GM21423 (cell line): Measurements from ENCODE around the gene SEM1.
A peak's percentile ranks its signal among the peaks of the same experiment; 100 is the strongest.
"Not testable (repeated sequence)": the region's sequence is repeated elsewhere in the genome, so short reads cannot be mapped to it uniquely, and the experiment has no call there.

Experiments used
- ATAC-seq: cut with Tn5 transposase; IDR thresholded peaks from one replicate; pipeline ENCODE4 v1.9.1; 2021; ENCODE audit warnings: mild to moderate bottlenecking, moderate library complexity; ENCODE audit not compliant: unreplicated experiment

Gene SEM1

DNA sequence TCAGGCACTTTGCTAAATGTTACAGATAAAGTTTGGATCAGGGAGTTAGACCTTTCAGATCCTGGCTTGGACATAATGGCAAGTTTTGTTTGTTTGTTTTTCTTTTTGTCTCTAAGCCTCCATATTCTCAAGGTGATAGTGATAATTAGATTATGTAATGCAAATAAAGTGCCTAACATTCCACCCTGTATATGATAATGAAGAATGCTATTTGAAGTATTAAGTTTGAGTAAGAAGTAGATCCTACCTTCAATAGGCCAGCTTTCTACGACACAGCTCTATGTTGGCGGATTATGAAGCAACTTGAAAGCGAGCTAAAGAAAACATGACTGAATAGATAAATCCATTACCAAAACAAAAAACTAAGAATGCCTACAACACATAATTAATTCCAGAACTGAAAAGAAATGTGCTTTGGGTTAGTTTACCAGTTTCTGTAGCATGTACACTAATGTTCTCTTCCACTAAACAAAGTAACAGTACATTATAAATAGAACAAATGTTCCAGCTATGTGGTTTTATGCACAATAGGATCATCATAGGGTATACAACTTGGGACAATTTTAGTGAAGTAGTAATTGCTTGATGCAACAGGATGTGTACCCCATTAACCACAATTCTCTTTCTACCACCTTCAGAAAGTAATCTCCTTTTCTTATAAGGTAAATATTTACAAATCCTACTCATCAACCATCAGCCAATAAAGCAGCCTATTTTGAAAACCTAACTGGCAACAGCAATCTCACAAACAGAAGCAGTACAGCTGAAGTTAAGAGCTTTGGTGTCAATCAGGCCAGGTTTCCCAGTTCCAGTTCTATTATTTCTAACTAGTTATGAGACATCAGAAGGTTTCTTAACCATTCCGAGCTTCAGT lies 1.5 kb downstream of the SEM1 start:
- no peak for ATAC-seq

DNA sequence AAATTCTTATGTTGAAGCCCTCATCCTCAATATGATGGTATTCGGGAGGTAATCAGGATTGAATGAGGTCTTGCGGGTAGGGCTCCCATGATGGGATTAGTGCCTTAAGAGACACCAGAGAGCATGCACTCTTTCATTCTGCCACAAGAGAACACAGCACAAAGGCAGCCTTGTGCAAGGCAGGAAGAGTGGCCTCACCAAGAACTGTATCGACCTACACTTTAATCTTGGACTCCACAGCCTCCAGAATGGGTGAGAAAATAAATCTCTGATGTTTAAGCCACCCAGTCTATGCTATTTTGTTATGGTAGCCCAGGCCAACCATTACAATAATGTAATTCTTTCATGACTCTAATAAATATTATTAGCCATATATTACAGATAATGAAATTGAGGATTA lies 8.4 kb downstream of the SEM1 start:
- no peak for ATAC-seq

DNA sequence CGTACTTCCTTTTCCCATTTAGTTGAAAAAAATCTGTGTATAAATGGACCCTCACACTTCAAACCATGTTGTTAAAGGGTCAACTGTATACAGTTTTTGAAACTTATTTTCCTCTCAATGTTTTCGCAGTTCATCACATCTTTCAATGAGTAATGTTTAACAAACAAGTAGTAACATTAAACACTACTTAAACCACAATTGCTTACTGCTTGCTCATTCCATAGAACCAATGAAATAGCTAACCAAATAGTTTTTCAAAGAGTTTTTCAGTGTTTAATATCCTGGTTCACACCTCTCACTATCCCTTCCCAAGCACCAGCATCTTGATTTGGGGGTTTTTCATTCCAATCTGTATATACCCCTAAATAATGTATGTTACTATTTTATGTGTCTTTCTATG lies 9.1 kb downstream of the SEM1 start:
- no peak for ATAC-seq

DNA sequence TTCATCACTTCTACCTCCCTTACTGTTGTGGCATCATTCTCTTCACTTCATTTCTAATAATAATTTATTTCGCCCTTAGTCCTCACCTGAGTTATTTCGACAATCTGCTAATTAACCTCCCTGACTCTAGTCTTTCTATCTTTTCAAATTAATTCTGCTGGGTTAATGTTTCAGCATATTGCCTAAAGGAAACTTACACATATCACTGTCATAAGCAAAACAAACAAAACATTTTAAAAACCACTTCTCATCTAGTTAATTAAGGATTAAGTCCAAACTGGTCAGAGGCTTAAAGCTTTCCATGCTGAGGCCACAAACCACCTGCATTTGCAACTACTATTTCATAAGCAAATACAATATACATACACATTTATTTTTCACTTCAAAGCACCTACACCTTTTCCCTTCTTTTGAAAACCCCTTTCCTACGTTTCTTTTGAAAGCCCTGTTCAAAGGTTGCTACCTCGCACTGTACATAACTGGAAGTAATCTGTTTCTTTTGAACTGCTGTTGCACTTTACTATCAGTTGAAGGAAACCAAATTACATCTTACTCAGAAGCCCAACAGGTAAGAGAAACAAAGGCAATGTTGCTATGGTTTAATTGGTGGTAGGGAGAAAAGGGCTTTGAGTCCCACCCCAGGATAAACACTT lies 10.3 kb downstream of the SEM1 start:
- no peak for ATAC-seq

DNA sequence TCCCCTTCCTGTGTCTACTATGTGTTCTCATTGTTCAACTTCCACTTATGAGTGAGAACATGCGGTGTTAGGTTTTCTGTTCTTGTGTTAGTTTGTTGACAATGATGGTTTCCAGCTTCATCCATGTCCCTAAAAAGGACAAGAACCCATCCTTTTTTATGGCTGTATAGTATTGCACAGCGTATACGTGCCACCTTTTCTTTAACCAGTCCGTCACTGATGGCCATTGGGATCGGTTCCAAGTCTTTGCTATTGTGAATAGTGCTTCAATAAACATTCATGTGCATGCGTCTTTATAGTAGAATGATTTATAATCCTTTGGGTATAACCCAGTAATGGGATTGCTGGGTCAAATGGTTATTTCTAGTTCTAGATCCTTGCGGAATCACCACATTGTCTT lies 11.2 kb downstream of the SEM1 start:
- ATAC-seq, result not testable (repeated sequence)

DNA sequence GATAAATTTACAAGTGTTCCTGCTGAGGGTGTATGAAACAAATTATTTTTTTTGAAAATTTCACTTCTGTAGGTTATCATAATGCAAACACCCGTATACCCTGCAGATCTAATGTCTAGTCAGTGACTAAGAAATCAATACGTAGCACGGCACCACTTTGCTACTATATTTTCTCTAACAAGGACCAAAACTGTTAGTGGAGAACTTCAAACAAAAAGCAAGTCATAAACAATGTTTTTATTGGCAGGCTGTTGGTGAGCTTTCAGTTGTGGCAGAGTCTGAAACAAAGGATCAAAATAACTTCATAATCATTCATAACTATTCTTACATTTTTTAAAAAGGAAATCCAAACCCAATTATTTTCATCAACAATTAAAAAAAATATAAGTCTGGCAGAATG lies 11.8 kb downstream of the SEM1 start:
- no peak for ATAC-seq

DNA sequence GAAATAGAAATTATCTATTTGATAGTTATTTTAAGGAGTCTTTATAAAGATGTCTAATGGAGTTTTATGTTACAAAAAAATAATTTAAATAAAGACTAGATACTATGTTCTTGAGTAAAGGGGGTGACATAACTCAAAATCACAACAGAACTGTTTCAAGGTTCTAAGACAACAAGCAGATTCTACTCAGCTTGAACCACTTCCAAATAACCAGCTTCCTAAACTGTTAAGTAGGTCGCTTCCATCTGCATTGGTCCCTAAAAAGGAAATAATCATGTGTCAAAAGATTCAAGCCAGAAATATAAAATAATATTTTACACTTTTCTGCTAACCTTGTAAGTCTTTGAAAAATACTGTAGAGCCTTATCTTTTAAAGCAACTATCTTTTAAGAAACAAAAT lies 14.1 kb downstream of the SEM1 start:
- no peak for ATAC-seq

DNA sequence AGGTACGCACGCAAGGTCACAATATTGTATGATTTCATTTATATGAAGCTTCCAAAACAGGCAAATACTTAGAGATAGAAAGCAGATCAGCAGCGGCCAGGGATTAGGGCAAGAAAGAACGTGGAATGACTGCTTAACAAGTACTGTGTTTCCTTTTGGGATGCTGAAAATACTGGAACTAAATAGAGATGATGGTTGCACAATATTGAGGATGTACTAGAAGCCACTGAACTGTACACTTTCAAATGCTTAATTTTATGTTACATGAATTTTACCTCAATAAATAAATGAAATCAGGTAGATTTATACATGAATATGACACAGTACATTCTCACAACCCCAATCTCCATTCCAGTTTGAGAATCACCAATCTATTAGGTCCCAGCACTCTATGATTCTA lies 15.6 kb downstream of the SEM1 start:
- no peak for ATAC-seq

DNA sequence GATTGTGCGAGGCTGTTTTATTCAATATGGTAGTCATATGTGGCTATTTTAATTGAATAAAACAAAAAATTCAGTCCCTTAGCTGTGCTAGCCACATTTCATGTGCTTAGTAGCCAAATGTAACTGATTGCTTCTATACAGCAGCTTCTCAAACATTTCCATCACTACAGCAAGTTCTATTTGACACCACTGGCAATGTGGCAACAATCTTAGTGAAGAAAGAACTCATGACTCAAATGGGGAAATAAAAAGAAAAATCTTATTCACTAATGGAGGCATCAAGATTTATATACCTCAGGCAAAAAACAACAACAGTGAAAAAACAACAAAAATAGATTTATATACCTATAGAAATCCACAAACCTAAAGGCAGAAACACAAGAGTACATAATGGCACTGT lies 17.9 kb downstream of the SEM1 start:
- no peak for ATAC-seq

DNA sequence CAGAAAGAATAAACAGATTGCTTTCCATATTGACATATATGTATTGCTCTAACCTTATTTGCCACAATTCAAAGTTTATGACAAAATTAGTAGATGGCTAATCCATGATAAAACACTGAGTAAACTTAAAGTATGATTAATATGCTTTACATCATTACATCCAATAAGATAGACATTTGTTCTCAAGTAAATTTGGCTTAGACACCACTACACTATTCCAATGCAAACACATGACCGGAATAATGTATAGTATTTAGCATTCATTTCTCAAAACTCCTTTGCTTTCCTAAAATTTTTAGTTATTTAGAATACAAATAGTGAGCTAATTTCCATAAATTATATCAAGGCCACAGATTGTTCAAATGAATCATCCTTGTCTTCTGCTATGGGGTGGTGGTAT lies 20.2 kb downstream of the SEM1 start:
- ATAC-seq, result no peak

DNA sequence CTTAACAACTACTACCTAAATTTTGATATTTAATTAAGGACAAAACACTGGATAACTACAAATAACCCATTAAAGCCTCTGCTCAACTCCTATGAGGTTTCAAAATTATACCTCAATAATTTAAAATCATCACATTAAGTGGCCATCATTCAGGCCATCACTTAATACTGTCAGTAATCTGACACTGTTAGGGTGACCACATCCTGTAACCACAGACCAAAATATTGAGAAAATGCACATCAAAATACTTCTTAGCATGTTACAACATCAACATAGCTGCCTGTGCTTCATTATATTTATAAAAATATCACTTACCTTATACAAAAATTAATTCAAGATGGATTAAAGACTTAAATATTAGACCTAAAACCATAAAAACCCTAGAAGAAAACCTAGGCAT lies 23.3 kb downstream of the SEM1 start:
- ATAC-seq, result peak; percentile 58

DNA sequence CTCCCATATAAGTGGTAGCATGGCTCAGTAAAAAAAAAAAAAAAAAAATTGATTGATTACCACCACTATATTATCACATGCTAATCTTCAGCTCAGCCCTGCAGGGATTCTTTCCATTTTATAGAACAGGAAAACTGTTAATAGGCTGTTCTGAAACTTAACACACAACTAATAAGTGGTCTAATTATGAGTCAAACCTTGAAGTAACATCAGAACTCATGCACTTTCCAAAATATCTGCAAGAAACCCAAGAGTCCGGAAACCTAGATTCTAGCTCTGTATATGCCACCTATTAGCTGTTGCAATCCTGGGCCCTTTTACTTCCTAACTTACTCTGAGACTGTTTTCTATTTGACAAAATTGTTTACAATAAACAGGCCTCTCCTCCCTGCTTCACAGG lies 23.9 kb downstream of the SEM1 start:
- ATAC-seq, result peak; percentile 78

DNA sequence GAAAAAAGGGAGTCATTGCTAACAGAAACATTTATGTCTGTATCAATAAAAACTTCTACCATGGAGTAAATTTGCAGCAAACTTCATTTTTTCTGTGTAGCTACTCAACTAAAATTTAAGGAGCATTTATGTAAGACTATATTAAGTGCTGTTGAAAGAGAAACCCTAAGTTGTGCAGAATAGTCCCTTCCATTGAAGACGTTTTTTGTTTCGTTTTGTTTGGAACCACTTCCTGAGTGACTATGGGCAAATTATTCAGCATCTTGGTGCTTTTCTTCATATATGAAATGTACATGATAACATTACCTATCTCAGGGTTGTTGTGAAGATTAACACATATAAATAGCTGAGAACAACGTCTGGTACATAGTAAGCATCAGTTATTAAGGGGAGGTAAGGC lies 24.3 kb downstream of the SEM1 start:
- peak; percentile 85 for ATAC-seq

DNA sequence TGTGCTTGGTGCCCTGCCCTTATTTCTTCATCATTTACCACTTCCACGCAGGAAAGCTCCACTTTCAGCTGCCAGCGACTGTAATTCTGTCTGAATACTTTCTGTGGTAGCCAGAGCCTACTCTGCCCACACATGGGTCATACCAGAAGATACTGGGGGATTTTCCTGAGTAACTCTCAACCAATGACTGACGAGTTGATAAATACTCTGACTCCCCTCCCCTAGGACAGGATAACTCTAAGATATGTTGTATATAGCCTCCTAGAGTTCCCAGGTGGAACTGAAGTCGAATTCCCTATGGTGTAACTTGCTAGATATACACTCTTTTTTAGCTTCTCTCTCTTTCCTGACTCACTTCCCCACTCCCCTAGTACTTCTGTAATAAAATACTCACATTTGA lies 29.8 kb downstream of the SEM1 start:
- no peak for ATAC-seq

DNA sequence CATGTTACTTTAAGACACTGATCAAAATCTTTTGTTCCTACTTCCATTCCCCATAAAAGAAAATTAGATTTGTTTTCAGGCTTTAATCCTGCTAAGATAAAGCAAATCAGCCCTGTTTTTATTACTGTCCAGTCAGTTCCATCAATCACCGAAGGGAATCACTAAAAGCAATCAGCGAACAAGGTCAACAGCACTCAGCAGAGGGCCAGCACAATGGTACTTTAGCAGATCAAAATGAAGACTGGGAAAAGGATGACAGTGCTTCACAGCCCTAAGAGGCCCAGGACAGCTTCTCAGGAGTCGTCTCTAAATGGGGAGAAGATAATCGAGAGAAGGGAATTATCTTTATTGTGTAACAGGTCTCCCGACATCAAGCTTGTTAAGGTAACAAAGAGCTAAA lies 32.7 kb downstream of the SEM1 start:
- no peak for ATAC-seq

DNA sequence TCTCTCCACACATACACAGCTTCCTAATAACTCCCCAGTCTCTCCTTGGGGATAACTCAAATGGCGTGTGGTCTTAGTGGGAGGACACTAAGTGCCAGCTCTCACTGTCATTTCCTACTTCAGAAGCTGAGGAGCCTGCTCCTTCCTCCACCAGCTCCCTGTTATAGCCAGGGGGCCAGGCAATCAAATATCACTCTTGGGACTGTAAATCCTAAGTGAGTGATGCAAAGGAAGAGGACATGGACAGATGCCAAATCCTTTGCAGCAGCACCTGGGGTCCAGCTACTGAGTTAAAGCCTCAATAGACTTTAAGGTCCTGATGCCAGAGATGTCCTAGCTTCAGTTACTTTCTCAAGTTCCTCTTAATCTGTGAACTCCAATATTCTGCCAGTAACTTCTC lies 34.1 kb downstream of the SEM1 start:
- no peak for ATAC-seq

DNA sequence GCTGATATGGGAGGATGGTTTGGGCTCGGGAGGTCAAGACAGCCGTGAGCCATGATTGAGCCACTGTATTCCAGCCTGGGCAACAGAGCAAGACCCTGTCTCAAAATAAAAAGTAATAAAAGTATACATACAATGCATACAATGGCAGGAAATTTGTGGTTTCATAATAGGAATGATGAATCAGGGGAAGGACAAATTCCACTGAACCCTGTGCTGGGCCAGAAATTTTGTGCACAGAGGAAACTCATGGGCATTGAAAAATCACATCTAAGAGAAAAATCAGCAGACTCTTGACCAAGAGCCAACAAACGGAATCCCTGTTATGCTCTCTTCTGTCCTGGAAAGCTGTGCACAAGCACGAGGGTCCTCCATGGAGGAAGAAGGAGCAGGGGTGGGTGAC lies 35.1 kb downstream of the SEM1 start:
- no peak for ATAC-seq

DNA sequence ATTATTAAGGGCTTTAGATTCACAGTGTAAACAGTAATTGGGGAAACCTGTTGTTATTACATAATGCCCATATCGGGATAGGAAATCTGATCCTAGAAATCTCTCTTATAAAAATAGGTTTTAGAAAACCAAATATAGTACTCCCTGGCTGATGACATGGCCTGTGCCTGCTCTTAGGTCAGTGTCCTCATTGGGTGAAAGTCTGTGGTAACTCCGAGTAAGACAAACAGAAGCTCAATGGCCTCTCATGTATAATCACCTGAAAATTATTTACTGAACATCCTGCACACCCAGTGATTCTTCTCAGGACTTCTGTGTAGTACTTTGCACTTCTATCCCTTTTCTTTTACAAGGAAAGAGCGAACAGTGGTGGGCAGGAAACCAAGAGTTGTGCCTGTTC lies 37.8 kb downstream of the SEM1 start:
- ATAC-seq, result no peak

DNA sequence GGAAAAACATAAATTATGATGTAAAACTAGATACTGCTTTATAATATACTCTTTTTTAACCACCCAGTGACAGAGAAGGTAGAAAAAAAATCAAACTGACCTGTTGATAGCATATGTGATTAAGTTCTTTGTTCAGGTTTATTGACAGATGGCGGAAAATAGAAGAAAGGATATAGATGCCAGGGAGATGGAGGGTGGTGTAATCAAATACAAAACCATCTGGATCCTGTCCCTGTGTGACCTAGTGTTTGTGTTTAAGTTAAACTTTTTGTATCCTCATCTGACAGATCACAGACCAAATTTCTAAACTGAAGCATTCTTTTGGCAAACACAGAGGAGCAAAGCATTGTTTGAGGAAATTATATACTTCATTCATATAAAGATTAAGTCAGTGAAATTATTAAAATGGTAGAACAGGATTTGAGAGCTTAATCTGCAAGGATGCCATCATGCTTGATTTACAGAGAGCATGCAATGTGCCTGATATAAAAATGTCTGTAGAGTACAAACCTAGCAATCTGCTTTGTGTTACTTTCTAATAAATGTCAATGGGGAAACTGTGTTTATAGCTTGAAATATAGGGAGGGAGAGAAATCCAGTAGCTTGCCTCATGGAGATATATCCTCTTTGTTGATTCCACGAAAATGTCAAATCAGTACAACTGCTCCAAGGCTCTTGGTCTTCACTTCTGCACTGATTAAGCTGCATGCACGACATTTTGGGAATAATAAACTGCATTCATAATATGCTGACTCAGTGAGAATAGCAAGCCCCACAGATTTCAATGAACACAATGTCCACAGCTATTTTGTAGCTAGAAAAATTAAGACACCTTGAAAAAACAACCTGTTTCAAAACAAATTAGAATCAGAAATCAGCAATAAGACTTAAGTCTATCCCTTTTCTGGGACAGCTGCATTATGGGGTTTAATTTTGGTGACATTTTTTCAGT lies 39.0 kb downstream of the SEM1 start:
- no peak for ATAC-seq

DNA sequence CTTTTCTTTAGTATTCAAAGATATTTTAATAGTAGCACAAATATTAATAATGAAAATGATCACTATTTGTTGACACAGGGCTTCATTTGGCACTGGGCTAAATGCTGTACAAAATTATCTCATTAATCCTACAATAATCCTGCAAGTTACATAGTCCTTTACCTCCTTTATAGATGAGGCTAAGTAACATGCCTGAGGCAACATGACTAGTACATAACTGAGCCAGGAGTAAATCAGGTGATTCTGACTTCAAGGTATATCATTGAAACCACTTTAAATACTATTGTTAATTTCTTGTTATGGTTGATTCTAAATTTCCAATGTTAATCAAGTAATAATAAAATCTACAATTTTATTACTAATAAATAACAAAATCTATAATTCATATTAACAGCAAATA lies 39.8 kb downstream of the SEM1 start:
- no peak for ATAC-seq

DNA sequence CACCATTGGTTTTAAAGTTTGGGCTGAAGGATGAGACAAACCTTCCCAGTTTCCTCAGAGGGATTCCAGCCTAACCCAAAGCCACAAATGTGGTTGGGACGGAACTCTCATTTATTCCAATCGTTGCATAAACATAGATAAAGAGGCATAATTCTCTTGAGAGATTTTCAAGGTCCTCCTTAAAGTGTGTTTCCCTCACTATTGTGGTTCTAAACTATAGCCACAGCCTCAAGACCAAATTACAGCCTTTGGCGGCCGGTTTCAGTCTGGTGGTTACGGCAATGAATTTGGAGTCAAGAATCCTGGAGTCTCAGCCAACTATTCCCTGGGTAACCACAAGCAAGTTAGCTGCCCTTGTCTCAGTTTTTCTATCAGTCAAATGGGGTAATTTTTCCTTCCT lies 42.6 kb downstream of the SEM1 start:
- ATAC-seq, result no peak

DNA sequence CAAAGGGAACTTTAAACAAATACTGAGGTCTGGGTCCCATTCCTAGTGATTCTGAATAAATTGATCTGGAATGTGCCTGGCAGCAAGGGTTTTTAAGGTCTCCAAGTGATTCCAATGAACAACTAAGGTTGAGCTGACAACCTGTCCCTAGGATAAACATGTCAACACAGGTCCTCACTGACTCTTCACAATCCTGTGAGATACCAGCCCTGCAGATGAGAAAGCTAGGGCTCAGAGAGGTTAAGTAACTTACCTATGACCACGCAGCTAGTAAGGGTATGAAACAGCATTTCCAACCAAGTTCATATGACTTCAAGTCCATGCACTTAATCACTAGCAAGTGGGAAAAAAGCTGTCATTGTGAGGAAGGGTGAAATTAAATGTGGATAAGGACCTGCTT lies 44.0 kb downstream of the SEM1 start:
- no peak for ATAC-seq
